ENCODE data around the gene PPP2R2D.

DNA sequence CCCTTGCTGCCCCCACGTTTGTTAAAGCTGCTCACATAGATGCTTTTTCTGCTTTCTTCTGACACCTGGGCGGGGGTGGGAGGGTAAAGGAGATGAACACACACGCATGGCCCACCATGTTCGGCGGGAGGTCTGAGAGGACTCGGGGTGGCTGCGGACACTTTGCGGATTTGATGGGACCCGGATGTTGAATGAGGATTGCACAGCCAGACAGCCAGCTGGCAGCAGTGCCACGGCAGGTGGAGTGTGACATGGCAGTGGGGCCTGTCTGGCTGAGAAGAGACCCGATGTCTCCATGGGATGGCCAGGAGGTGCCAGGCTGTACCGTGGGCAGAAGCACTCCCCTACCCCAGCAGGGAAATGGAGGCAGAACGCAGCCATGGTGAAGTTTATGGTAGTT is 31.2 kb downstream of the PPP2R2D start:
- TF ChIP-seq, protein P1, sequence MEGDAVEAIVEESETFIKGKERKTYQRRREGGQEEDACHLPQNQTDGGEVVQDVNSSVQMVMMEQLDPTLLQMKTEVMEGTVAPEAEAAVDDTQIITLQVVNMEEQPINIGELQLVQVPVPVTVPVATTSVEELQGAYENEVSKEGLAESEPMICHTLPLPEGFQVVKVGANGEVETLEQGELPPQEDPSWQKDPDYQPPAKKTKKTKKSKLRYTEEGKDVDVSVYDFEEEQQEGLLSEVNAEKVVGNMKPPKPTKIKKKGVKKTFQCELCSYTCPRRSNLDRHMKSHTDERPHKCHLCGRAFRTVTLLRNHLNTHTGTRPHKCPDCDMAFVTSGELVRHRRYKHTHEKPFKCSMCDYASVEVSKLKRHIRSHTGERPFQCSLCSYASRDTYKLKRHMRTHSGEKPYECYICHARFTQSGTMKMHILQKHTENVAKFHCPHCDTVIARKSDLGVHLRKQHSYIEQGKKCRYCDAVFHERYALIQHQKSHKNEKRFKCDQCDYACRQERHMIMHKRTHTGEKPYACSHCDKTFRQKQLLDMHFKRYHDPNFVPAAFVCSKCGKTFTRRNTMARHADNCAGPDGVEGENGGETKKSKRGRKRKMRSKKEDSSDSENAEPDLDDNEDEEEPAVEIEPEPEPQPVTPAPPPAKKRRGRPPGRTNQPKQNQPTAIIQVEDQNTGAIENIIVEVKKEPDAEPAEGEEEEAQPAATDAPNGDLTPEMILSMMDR (IDR thresholded peaks at IDR 0.05; ENCODE audit: poor library complexity): no peak
- TF ChIP-seq EZH2 (IDR thresholded peaks at IDR 0.05; ENCODE audit: borderline replicate concordance) (no peak), EZH2phosphoT487 (IDR thresholded peaks at IDR 0.05; ENCODE audit: low read depth, severe bottlenecking, unreplicated experiment) (no peak)

Measured in hepatocyte (in vitro differentiated cells).